HG02870 (cell line): ENCODE measurements around the gene SCUBE2.
"Not testable (repeated sequence)": the region's sequence is repeated elsewhere in the genome, so short reads cannot be mapped to it uniquely, and the experiment has no call there.

Experiments used
- ATAC-seq: cut with Tn5 transposase; IDR thresholded peaks from one replicate; pipeline ENCODE4 v1.9.1; 2021; ENCODE audit warnings: mild to moderate bottlenecking, moderate library complexity; ENCODE audit not compliant: unreplicated experiment

SCUBE2 gene

DNA sequence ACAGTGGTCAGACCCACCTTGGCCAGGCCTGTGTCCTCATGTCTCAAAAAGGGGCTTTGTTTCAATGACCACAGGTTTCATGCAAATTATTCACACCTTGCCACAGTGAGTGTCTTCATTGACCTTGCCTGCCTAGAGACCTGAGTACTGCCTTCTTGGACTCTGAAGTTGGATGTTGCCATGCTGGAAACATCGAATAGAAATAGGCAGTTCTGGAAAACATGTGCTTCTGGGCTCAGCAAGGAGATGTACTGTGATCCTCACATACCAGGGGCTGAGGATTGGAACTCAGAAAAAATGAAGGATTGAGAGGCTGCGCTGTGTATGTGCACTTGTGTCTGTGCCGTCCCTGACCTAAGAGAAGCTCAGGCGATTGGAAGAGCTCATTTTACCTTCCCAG, 78.0 kb downstream of the SCUBE2 start:
- ATAC-seq = no peak

DNA sequence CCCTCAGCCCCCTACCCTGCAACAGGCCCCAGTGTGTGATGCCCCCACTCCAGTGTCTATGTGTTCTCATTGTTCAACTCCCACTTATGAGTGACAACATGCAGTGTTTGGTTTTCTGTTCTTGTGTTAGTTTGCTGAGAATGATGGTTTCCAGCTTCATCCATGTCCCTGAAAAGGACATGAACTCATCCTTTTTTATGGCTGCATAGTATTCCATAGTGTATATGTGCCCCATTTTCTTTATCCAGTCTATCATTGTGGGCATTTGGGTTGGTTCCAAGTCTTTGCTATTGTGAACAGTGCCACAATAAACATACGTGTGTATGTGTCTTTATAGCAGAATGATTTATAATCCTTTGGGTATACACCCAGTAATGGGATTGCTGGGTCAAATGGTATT, 81.9 kb downstream of the SCUBE2 start:
- not testable (repeated sequence) for ATAC-seq

DNA sequence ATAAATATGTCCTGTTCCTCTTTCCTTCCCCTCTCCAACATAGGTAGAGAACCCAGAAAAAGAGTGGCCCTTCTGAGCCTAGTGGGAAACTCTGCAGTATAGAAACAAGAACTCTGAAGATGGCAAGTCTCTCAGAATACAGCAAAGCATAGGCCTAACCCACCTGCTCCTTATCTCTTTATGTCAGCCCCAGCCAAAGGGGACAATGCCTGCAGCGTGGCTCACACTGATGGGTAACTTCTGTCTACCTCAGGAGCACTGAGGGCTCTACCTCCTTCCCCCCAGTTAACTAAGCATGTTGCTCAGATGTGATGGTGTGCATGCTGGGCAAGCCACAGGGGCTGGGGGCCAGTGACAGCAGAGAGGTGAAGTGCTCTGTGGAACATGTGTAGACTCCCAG, 82.7 kb downstream of the SCUBE2 start:
- ATAC-seq = no peak

DNA sequence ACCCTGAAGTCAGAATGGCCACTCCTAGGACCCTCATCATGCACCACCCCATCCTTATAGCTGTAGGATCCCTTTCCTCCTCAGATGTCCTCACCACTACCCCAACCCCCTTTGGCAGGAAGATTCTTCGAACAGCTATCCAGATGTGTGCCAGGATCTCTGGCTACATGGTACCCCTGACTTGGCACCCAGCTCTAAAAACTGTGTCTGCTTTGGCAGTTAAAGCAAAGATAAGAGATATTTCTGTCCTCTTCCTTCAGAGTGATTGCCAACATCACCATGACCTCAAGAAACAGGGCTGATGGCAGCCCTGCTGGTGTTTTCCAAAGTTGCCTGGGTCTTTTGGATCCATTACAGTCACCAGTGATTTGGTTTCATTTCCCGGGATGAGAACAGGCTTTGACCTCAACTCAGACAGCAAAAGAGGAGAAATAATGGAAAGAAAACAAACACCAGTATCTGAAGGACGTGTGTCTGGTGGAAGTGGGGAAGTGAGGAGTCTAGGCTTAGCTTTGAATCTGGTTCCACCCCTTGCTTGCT, 83.3 kb downstream of the SCUBE2 start:
- no peak for ATAC-seq

DNA sequence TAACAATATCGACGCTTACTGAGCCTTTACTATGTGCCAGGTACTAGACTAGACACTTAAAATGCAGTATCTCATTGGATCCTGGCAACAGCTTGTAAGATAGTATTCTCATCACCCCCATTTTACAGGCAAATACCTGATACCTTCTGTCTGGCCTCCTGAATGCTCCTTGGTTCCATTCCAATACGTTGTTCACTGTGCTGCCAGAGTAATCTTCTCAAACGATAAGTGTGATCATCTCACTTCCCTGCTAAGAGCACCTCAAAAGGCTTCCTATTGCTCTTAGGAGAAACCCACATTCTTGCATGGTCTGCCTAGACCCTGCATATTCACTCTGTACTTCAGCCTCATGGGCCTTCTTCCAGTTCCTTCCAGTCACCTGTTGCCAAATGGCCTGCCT, 86.3 kb downstream of the SCUBE2 start:
- ATAC-seq = no peak

DNA sequence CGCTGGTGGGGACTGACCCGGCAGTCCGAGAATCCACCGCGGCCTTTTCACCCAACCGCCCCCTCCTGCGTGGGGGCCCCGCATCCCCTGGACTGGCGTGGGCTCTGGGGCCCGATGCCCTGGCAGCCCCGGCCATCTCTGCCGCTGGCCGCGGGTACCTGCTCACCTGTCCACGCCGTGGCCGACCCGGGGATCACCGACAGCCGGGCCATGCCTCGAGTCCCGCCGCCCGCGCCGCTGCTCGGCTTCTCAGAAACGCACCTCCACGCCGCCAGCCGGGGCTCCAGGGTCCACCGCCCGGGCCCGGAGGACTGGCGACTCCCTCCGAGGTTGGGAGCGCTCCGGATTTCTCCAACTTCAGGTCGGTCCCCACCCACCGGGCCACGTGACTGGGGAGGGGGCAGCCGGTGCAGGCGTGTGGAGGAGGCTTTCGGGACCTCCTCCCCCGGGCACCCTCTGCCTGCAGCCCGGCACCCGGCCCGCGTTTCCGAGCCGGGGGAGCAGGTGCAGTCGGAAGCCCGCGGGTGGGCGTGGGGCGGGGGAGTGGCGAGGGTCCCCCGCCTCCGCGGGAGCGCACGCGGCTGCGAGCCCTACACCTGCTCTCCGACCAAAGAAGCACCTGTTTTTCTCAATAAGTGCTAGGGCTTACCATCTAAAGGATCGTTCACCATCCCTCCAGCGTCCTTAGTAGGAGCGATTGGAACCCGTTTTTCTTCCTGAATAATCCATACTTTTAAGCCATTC, 87.0 kb downstream of the SCUBE2 start:
- ATAC-seq = no peak

DNA sequence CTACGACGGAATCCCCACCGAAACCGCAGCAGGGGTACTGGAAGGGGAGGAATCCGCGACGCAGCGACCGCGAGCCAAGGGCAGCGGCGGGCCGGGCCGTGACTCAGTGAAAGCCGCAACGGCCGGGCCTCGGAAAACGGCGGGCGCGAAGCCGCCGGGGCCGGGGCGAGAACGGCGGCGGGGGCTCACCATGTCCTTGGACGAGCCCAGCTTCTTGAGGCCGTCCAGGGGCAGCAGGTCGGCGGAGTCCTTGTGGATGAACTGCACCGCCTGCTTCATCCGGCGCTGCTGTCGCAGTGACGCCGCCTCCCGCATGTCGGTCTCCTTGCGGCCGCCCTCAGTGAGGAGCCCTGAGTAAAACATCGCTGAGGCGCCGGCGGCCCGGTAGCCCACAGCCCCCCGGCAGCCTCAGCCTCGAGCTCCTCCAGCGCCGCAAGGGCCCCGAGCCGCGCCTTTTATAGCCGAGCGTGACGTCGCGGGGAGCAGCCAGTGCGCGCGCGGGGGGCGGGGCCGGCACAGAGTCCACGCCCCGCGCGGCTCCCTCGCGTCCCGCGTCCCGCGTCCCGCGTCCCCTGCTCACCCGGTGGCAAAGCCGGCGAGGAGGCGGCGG, 87.7 kb downstream of the SCUBE2 start, which contains the start of gene NRIP3:
Gene NRIP3, minus strand, starts transcription at position 429 of the 610 bp plus-strand sequence. Its CDS starts 66 bp downstream, at position 363.
- ATAC-seq = no peak

DNA sequence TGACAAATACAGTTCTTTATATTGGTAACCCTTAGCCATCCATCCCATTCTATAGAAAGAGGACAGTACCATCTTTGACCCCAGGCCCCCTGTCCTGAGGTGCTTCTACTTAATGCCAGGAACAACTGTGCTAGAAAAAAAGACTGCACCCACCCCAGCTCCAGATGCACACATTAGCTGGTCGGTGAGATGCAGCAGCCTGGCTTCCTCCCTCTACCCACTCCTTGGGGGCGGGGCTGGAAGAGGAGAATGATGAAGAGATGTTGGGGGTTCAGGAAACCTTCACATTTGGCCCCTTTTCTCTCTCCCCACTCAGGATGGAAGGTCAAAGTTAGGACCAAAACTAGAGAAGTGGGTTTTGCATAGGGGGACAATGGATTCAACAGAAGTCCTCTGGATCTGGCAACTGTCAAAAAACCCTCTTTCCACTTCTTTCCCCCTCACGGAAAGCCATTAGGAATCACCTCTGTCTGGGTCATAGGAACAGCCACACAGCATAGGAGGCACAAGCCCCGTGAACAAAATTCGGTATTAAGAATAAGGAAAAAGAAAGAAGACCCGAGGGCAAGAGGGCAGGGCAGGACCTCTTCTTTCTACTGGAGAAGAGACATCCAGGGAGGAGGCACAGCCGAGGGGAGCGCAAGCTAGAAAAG, 88.4 kb downstream of the SCUBE2 start:
- ATAC-seq = no peak

DNA sequence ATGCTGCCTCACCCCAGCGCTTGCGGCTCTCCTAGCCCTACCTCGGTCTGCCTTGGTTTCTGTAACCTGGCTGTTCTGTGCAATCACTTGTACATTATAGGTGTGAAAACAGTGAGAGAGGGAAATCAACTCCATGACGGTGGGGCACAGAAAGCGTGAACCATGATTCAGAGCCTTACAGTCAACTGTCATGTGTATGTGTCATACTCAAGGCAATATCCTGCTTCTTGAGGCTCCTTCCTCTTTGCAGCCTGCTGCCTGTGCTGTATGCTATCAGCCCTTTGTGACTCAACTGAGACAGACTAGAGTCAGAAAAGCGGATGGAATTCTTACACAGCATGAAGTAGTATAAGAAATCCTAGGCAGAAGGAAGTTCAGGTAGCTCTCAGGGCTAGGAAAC, 89.7 kb downstream of the SCUBE2 start:
- ATAC-seq = no peak

DNA sequence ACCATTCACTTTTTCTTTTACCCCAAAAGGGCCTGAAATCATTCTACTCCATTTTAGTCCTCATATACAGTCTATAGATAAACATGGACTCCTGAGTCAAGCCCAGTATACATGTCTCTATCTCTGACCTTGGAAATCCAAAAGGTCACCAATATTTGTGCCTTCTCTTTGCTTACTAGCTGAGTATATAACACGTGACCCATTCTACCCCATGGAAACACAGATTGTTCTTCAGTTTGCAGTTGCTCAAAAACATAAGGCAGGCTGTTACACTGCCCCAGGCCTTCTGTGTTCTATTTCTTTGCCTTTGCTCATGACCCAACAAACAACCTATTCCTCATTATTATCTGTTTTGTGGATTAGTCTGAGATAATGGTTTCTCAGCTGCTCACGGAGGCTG, 93.4 kb downstream of the SCUBE2 start:
- no peak for ATAC-seq

DNA sequence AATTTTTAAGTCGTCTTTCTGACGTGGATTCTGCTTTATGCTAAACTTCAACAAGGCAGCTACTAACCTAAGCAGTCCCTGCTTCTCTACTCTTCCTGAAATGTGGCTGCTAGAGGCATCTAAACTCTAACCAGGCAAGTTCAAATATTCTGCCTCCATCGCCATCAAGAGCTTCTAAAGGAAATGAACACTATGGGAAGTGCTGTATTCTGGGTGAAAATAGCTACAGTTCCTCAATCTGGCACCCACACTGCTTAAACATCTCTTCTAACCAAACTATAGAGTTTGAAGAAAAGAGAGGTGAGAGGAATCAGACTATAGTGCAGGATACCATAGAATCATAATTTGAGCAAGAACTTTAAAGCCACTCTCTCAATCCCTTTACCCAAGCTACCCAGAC, 93.9 kb downstream of the SCUBE2 start:
- no peak for ATAC-seq

DNA sequence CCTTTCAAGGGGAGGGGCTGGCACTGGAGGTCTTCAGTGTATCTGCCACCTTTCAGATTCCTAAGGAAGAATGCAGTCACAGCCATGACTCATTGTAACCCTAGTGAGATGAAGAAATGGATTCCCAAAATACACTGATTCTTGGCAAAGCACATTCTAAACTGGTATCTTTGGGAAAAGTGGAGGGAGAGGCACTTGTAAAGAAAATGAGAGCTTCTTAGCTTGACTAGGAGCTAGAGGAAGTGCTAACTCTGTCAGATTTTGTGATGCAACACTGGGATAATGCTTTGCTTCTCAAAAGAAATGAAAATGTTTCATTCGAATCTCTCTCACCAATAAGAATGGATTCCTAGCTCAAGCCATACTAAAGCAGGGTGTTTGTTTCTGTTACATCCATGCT, 101.9 kb downstream of the SCUBE2 start:
- no peak for ATAC-seq

DNA sequence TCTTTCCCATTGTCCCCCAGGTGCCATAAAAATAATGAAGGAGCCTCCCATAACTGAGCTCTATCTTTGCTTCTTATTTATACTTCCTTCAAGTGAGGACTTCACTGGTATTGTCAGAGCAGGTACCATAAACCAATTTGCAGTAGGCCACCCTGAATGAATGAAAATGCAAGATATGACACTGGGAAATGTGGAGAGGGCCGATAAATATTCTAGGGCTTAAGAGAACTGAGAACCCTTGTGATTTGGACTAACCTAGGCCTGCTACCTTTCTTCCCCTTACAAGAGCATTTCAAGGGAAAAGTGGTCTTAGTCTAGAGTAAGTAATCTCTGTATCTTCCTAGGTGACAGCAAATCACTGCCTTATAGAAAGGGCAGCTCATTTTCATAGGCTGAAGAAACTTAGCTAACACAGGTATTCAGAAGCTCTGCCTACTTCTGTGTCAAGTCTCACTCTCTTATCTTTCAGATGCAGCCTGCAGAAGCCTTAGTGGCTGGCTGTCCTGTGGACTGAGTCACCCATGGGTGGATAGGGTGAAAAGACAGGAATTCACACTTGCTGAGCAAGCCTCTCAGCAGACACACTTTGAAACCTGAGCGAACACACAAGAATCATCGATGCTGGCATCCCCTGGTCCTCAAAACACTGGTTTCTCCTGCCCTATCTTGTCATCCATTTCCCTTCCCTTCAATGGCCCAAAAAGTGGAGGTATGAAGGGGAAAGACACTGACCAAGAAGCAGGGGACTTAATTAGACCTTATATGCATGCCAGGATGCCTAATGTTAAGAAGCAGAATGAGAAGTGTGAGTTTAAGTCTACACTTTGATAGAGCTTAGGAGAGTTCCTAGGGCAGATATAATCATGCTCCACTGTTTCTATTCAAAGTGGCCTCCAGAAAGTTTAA, 102.8 kb downstream of the SCUBE2 start:
- no peak for ATAC-seq

DNA sequence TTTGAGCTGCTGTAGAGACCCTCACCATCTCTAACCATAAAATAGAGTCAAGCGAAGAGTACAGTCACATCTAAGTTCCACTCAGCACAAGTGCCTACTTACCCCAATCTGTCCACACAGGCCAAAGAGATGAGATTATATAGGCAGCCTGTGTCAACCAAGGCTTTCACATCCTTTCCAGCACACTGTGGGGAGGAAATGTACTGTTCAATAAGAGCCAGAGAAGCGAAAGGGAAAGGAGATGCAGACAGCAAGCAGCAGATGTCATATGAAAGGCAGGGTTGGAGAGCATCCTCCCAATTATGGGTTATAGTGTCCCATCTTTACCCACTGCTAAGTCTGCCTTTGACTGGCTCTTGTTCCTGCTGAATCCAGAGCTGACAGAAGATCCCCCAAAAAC, 104.0 kb downstream of the SCUBE2 start:
- ATAC-seq = no peak

DNA sequence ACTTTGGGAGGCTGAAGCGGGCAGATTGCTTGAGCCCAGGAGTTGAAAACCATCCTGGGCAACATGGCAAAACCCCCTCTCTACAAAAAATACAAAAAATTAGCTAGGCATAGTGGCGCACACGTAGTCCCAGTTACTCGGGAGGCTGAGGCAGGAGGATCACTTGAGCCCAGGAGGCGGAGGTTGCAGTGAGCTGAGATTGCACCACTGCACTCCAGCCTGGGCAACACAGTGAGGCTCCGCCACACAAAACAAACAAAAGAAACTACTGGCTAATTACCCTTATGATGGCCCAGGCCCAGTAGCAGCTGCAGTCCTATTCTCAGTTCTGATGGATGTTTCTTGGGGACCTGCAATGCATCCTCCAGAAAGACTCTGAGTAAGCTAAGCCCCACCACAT, 104.6 kb downstream of the SCUBE2 start:
- not testable (repeated sequence) for ATAC-seq

DNA sequence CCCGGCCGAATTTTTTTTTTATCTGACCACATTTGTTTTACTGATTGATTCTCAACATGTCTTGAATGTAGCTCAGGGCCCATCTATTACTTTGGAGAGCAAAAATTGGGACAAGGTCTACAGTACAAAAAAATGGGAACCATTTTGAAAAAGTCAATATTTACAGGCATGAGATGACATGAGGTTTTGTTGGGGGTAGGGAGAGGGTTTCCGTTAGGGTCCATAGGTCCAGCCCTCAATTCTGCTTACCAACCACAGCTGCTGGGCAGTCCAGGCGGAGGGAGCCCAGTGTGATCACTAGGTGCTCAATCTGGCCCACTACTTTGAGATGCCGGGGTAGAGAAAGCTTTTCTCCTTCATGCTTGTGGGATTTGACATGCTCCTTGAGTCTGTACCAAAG, 105.9 kb downstream of the SCUBE2 start:
- no peak for ATAC-seq

DNA sequence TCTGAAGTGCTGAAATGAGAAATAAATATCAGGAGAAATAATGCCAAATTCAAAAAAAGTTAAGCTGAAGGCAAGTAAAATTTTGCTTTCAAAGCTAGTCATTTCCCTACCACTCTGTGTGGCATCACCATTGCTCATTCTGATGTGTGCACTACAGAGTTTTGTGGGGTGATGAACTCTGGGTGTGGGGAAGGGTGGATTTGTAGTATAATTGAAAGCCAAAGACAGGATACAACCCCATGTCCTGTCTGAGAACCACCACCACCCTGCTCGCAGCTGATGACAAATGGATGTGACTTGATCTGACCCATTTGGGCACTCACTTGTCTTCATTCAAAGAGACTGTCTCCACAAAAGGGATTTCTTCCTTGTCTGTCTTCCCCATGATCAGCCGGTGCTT, 107.8 kb downstream of the SCUBE2 start:
- ATAC-seq = no peak

DNA sequence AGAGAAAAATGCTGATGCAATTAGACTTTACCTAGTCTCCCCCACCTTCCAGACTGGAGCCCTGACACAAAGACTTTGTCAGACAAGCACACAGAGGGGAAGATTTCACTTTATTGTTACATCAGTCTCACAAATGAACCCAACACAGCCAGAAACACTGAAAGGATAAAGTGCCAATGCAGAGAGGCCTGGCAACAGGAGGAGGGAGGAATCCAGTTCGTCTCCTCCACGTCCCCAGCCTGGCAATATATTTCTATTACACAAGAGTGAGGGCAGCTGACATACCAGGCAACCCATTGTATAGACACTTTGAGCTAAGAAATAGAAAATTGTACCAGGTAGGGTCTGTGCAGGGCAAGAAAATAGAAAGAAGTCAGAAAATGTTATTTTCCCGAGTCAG, 110.9 kb downstream of the SCUBE2 start:
- no peak for ATAC-seq

DNA sequence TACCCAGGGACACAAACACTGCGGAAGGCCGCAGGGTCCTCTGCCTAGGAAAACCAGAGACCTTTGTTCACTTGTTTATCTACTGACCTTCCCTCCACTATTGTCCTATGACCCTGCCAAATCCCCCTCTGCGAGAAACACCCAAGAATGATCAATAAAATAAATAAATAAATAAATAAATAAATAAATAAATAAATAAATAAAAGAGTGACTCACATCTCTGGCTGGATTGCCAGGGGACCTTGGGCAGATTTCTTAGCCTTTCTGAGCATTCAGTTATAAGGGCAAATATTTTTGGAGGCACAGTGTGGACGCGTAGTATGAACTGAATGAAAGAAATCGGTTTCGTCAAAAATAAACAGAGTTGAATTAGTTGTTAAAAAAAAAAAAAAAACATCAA, 112.0 kb downstream of the SCUBE2 start:
- ATAC-seq = not testable (repeated sequence)

DNA sequence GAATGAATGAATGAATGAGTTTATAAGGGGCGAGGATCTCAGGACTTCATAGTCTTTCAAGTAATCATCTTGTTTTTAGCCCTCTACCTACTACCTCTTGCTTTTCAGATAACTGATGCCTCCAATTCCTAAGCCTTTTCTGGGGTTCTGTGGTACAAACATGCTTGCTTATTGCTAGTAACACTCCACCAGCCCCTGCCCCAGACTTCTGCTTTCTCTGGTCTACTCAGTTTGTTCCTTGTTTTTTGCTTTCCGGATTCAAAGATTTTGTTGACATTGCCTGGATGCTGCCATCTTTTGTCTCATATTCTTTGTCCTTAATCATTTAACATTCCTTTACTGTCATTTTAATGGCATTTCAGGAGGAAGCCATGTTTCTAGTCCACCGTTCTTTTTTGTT, 118.3 kb downstream of the SCUBE2 start:
- no peak for ATAC-seq

DNA sequence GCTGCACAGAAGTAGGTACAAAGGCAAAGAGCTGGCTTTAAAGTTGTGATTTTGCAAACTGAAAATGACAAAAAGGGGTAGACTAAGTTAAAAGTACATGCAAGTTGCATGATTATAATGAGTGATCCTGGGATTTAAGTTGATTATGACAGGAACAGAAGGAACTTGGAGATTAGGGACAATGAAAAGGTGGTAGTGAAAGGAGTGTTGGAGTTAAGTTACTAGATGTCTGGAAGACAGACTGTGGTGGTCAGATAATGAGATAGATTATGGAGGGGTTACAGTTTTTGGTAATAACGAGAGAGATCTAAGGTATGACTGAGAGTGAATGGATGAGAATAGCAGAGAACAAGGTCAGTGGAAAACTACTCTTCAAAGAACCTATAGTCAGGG, 119.5 kb downstream of the SCUBE2 start:
- ATAC-seq = no peak
